GM19023 (cell line): ENCODE data around the gene EIF3I.
A peak's percentile ranks its signal among the peaks of the same experiment; 100 is the strongest.

Experiments
- ATAC-seq: cut with Tn5 transposase; IDR thresholded peaks from one replicate; pipeline ENCODE4 v1.9.1; 2021; ENCODE audit warnings: mild to moderate bottlenecking, moderate library complexity; ENCODE audit not compliant: unreplicated experiment

Gene EIF3I

GRCh38 chr1:32228771-32229170 lies 6.6 kb downstream of the EIF3I start:
- no peak for ATAC-seq

DNA sequence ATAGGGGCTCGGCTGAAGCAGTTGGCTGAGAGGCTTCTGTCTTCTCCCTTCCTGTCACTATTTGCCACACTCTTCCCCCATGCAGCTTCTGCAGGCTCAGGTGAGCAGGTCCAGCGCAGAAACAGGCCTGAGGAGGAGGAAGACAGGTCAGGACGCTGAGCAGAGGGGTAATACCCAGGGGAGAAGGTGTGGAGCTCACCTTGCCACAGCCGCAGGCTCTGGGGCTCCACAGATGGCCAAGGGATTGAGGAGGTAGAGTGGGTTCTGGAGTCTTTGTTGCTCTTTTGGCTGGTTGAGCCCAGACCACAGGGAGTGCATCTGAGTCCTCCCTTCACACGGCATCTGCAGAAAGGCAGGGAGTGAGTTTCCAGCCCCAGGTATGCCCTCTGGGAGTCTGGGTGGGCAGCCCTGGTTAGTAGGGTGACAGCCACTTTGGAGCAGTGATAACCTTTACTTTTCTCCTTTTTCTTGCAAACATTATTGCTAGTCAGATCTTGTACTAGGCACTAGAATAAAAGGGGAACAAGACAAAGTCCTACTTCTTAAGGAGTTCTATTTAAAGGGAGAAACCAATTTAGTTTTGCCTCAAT lies 9.7 kb downstream of the EIF3I start:
- ATAC-seq, result no peak

DNA sequence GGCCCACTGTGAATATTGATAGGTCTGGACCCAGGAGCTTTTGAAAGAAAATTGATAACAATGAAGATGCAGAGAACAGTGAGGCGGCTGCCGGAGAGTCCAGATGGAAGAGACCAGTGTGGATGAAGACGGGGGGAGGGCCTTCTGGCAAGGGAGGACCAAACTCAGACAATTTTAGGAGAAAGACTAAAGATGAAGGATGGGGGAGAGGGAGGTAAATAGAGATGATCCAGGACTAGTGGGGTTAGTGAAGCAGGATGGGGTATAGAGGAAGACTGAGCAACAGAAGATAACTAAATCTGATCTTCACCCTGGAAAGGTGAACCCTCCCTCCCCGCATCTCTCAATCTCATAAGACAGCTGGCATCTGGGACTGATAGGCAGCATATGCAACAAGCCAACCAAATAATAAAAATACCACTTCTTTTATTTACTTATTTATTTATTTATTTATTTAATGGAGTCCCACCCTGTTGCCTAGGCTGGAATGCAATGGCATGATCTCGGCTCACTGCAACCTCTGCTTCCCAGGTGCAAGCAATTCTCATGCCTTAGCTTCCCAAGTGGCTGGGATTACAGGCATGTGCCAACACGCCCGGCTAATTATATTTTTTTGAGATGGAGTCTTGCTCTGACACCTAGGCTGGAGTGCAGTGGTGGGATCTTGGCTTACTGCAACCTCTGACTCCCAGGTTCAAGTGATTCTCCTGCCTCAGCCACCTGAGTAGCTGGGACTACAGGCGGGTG lies 10.5 kb downstream of the EIF3I start:
- no peak for ATAC-seq

DNA sequence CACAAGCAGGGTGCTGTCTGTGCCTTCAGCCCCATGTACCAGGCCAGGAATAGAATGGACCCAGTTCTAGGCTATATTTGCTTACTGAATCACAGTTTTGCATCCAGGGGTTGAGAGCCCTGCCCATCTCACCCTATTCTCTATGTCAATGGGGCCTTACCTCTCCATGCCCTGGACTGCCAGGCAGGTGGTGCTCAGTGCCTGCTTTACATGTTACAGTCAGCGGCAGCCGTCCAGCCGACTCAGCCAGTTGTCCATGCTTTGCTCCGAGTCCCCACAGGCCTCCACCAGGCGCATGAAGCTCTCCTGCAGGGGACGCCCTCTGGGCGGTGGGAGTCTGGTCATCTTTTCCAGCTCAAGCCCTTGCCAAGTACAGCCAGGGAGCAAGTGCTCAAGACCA lies 12.6 kb downstream of the EIF3I start:
- ATAC-seq, result no peak

- ATAC-seq, result no peak
Observed at GRCh38 chr1:32239337-32239736, 17.1 kb downstream of the EIF3I start.

DNA sequence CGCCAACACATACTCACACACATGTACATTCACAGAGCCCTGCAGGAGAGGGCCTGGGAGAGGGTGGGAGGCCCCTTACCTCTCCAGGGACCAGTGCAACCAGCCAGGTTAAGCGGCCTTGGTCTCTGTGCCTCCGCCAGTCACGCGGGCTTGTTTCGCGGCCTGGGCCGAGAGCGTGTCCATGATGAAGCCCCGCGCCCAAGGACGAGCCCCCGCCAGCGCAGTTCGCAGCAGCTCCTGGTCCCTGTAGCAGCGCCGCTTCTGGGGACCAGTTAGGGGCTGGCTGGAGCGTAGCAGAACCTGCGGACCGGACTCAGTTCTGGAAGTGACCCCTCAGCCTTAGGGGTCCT lies 17.6 kb downstream of the EIF3I start:
- ATAC-seq, result no peak

- no peak for ATAC-seq
Observed at GRCh38 chr1:32240140-32240951, 18.1 kb downstream of the EIF3I start.

- ATAC-seq, result no peak
Observed at GRCh38 chr1:32241001-32241763, 19.0 kb downstream of the EIF3I start.

DNA sequence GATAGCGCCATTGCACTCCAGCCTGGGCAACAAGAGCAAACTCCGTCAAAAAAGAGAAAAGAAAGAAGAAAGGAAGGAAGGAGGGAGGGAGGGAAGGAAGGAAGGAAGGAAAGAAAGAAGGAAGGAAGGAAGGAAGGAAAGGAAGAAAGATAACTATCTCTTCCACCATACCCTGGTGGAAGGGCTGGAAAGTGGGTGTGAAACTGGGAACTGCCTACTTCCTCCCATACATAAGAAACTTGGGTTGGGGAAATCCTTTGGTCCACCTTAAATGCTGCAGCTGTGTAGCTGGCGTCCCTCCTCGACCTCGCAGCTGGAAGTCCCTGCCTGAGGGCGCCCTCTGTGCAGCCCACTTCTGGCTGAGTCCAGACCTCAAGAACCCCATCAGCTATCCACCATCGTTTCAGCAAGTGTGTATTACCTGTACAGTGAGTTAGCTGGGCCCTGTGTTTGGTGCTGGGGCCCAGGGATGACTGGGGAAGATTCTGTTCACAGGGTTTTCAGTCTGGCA lies 20.2 kb downstream of the EIF3I start:
- no peak for ATAC-seq

GRCh38 chr1:32246888-32247273 lies 24.7 kb downstream of the EIF3I start, which contains the start of gene FAM167B:
Gene FAM167B (plus strand): TSS chr1:32247222. CDS start chr1:32247422, 200 bp downstream.
- no peak for ATAC-seq

DNA sequence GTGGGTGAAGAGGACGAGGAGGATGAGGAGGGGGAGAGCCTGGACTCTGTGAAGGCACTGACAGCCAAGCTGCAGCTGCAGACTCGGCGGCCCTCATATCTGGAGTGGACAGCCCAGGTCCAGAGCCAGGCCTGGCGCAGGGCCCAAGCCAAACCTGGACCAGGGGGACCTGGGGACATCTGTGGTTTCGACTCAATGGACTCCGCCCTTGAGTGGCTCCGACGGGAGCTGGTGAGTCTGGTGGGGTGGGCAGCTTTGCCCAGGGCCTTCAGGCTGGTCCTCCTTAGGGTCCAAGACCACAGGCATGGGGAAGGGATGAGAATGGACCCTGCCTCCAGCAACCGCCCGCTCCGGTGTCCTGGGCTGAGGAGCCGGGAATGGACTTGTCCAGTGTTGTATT lies 25.2 kb downstream of the EIF3I start:
- ATAC-seq, result no peak

- no peak for ATAC-seq
Observed at GRCh38 chr1:32247983-32248889, 26.0 kb downstream of the EIF3I start.

DNA sequence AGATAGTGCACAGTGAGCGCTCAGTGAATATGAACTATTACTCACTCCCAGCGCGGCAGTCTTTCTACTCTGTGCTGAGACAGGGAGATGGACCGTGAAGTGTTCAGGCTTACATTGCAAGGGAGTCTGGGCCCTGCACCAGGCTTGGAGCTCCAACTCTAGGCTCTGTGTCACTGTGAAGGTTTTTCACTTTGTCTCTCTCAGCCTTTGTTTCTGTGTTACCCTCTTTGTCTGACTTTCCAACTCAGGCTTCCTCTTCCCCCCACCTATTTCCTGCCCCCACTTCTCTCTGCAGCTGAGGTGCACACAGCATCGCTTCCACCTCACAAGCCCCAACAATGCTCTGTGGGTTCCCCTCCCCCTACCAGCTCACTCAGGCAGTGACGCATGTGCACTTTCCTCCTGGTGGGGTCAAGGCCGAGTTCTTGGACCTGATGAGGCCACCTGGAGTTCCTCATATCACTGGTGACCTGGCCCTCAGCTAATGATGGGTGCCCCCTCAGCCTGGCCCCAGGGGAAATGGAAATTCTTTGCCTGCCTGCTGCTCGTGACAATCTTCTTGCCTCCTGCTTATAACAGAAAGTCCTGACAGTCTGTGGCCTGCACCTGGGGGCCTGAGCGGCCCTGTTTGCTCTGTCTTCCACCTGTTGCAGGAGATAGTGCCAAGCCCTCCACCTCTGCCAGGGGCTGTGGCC lies 27.8 kb downstream of the EIF3I start:
- peak; percentile 69 for ATAC-seq

DNA sequence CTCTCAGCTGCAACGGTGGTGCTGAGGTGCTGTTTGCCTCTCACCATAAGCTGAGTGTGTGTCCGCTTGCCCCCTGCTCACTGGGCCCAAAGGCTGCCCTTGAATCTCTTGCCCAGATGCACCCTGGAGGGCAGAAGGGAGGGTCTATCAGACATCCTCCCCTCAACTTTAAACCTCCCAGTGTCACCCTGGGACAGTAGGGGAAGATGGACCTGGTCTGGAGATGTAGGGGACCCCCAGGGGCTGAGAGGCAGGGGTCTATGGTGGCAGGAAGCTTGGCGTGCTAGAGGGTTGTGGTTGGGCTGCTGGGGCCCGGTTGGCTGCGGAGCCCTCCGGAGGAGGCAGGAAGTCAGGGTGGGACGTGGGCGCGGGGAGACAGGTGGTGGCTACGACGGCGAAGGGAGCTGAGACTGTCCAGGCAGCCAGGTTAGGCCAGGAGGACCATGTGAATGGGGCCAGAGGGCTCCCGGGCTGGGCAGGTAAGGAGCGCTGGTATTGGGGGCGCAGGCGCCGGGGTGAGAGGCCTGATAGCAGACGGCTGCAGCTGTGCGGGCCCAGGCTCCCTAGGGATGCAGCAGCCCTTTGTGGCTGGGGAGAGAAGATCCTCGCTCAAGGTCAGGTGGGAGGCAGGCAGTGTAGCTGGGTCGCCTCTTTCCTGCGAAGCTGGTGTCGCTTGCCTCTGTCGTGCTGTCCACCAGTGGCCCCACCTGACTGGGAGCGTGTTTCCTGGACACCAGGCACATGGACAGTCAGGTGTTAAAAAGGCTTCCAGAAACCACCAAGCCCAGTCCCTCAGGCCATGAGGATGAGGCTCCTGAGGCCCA lies 28.9 kb downstream of the EIF3I start, which contains the start of gene LCK:
LCK (plus strand) TSS at position 373 of the 824 bp plus-strand sequence. CDS start 23,065 bp downstream, outside the sequence.
- ATAC-seq, result no peak

DNA sequence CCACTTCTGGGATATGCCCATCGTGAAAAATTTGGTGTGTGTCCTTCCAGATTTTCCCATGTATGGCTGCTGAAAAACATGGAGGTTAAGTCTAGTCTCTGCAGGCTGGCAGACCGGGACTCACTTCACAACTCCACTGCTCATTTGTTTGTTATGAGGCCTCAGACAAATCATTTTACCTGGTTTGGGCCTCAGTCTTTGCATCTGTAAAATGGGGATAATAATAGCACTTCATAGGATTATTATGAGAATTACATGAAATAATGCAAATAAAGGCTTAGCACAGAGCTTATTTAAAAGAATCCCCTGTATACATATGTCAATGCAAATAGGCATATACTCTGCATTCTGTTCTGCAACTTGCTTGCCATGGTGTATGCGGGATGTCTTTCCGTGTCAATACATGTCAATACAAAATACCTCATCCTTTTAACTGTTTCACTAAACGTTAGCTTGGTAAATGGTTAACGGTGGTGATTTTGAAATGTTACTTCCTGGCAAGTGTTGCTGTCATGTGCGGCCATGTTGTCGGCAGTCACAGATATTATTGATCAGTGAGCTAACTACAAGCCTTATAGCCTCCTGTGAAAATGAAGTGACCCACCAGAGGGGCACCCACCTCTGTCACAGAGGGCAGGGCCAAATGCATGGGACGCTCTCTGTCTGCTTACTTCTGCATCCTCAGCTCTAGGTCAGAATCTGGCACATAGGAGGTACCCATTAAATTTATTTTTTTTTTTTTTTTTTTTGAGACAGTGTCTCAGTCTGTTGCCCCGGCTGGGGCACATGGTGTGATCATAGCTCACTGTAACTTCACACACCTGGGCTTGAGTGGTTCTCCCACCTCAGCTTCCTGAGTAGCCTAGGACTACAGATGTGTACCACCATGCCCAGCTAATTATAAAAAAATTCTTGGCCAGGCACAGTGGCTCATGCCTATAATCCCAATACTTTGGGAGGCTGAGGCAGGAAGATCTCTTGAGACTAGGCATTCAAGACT lies 33.2 kb downstream of the EIF3I start:
- no peak for ATAC-seq

GRCh38 chr1:32256473-32257226 lies 34.4 kb downstream of the EIF3I start:
- ATAC-seq, result no peak

DNA sequence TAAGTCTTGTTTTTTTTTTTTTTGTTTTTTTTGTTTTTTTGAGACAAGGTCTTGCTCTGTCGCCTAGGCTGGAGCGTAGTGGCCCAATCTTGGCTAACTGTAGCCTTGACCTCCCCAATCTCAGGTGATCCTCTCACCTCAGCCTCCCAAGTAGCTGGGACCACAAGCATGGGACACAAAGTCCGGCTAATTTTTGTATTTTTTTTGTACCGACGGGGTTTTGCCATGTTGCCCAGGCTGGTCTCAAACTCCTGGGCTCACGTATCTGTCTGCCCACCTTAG lies 35.0 kb downstream of the EIF3I start:
- no peak for ATAC-seq
